GM23338 (cell line): ENCODE measurements around the gene ERC2. TPM values are rescaled to one million over a fixed set of nuclear protein-coding genes. Genes with fewer than 3 reads are reported as not detected.

Experiments used
- ATAC-seq: fragments of 200-7000 bp; cut with Tn5 transposase; 3 replicates; pipeline ENCODE4 v1.9.1; 2020
- DNase-seq: peaks from one replicate; pipeline ENCODE4 v3.0.0-alpha.2; 2015; ENCODE audit warnings: low spot score
- H2AFZ ChIP-seq: fragments of 200-600 bp; sonication (generic); 2 replicates; pipeline ENCODE4 v1.8.0; 2016; ENCODE audit warnings: antibody characterized with exemption, mild to moderate bottlenecking, moderate library complexity
- H3F3A ChIP-seq: fragments of 200-600 bp; sonication (generic); replicated peaks from 2 replicates; pipeline ENCODE4 v1.8.0; 2017; ENCODE audit warnings: antibody characterized with exemption, mixed run types, low read depth
- H3K27ac ChIP-seq: fragments of 200-600 bp; sonication (generic); 2 replicates; pipeline ENCODE4 v1.6.1; 2016; ENCODE audit warnings: low read depth
- H3K27me3 ChIP-seq: fragments of 200-600 bp; sonication (generic); 2 replicates; pipeline ENCODE4 v1.8.0; 2016; ENCODE audit warnings: mild to moderate bottlenecking, mixed run types, moderate library complexity; ENCODE audit not compliant: insufficient read depth
- H3K36me3 ChIP-seq: fragments of 200-600 bp; sonication (generic); 2 replicates; pipeline ENCODE4 v1.8.0; 2016; ENCODE audit warnings: mild to moderate bottlenecking; ENCODE audit not compliant: insufficient read depth
- H3K4me1 ChIP-seq: fragments of 200-600 bp; sonication (generic); 2 replicates; pipeline ENCODE4 v1.8.0; 2016; ENCODE audit warnings: mild to moderate bottlenecking, moderate library complexity; ENCODE audit not compliant: insufficient read depth
- H3K4me2 ChIP-seq: fragments of 200-600 bp; sonication (generic); 2 replicates; pipeline ENCODE4 v1.7.1; 2017; ENCODE audit warnings: mixed run types
- H3K4me3 ChIP-seq: fragments of 200-600 bp; sonication (generic); 2 replicates; pipeline ENCODE4 v1.6.1; 2016; ENCODE audit warnings: mixed run types
- H3K79me2 ChIP-seq: fragments of 200-600 bp; sonication (generic); replicated peaks from 2 replicates; pipeline ENCODE4 v1.8.0; 2017; ENCODE audit warnings: mild to moderate bottlenecking; ENCODE audit not compliant: insufficient read depth
- H3K9me2 ChIP-seq: fragments of 200-600 bp; sonication (generic); 2 replicates; pipeline ENCODE4 v1.8.0; 2017; ENCODE audit not compliant: insufficient read depth
- H4K20me1 ChIP-seq: fragments of 200-600 bp; sonication (generic); replicated peaks from 2 replicates; pipeline ENCODE4 v1.8.0; 2017; ENCODE audit warnings: mild to moderate bottlenecking; ENCODE audit not compliant: insufficient read depth
- H3K27ac Mint-ChIP-seq: 2 replicates; pipeline ENCODE4 v1.8.0; 2020; ENCODE audit warnings: inconsistent platforms, mild to moderate bottlenecking, moderate library complexity, mixed read lengths
- H3K27me3 Mint-ChIP-seq: 3 replicates; pipeline ENCODE4 v1.8.0; 2022; ENCODE audit warnings: low read depth, mild to moderate bottlenecking, moderate library complexity, mixed read lengths, inconsistent platforms; ENCODE audit not compliant: insufficient read depth, poor library complexity
- H3K36me3 Mint-ChIP-seq: 3 replicates; pipeline ENCODE4 v1.8.0; 2021; ENCODE audit warnings: low read depth, mild to moderate bottlenecking, inconsistent platforms, moderate library complexity, mixed read lengths
- H3K4me1 Mint-ChIP-seq: 3 replicates; pipeline ENCODE4 v1.8.0; 2020; ENCODE audit warnings: mild to moderate bottlenecking, inconsistent platforms, mixed read lengths
- H3K4me3 Mint-ChIP-seq: 3 replicates; pipeline ENCODE4 v1.8.0; 2021; ENCODE audit warnings: moderate library complexity, mild to moderate bottlenecking, inconsistent platforms, mixed read lengths
- H3K9me3 Mint-ChIP-seq: 3 replicates; pipeline ENCODE4 v1.8.0; 2020; ENCODE audit warnings: moderate library complexity, mild to moderate bottlenecking, inconsistent platforms, mixed read lengths
- CREB1 ChIP-seq: fragments of 250-450 bp; sonication (Bioruptor Pico); IDR thresholded peaks from 2 replicates; pipeline ENCODE4 v1.5.0; 2020; ENCODE audit warnings: low read depth, mild to moderate bottlenecking, moderate library complexity
- EZH2 ChIP-seq: fragments of 200-600 bp; sonication (generic); IDR thresholded peaks from one replicate; pipeline ENCODE4 v1.8.0; 2017; ENCODE audit warnings: antibody characterized with exemption, mild to moderate bottlenecking, low read depth; ENCODE audit not compliant: unreplicated experiment
- EZH2phosphoT487 ChIP-seq: fragments of 200-600 bp; sonication (generic); IDR thresholded peaks from one replicate; pipeline ENCODE4 v1.8.1; 2018; ENCODE audit warnings: antibody characterized with exemption; ENCODE audit not compliant: unreplicated experiment
- JUNB ChIP-seq: IDR thresholded peaks from one replicate; pipeline ENCODE4 v1.6.1; 2016; ENCODE audit warnings: antibody characterized with exemption; ENCODE audit not compliant: unreplicated experiment
- NANOG ChIP-seq: IDR thresholded peaks from 2 replicates; pipeline ENCODE4 v1.6.1; 2016; ENCODE audit warnings: antibody characterized with exemption, borderline replicate concordance
- POLR2AphosphoS5 ChIP-seq: IDR thresholded peaks from 2 replicates; pipeline ENCODE4 v1.6.1; 2016; ENCODE audit warnings: antibody characterized with exemption, low read depth
- STAT1 ChIP-seq: IDR thresholded peaks from one replicate; pipeline ENCODE4 v1.6.1; 2016; ENCODE audit warnings: antibody characterized with exemption; ENCODE audit not compliant: unreplicated experiment
- ZNF114 ChIP-seq: fragments of 250-450 bp; sonication (Bioruptor Pico); IDR thresholded peaks from 2 replicates; pipeline ENCODE4 v1.5.0; 2020; ENCODE audit warnings: mild to moderate bottlenecking, moderate library complexity
- ZNF331 ChIP-seq: fragments of 250-450 bp; sonication (Bioruptor Pico); IDR thresholded peaks from 2 replicates; pipeline ENCODE4 v1.5.0; 2020; ENCODE audit warnings: low read depth, mild to moderate bottlenecking, moderate library complexity
- ZNF462 ChIP-seq: fragments of 250-450 bp; sonication (Bioruptor Pico); IDR thresholded peaks from 2 replicates; pipeline ENCODE4 v1.5.0; 2020; ENCODE audit warnings: mild to moderate bottlenecking, moderate library complexity
- polyA plus RNA-seq: library from polyadenylated mRNA; unstranded; fragments of >200 nt; fragmentation: Nextera tagmentation; extraction: Ambion mirVana; gene quantifications from 2 replicates; pipeline ENCODE4 v1.2.1, GENCODE V29; 2016
- total RNA-seq: library from RNA; depleted of rRNA; stranded (reverse); fragments of >200 nt; shearing (Covaris generic); gene quantifications from 2 replicates; pipeline ENCODE4 v1.2.3, GENCODE V29; 2014
- TF ChIP-seq, protein P1 (sequence below): IDR thresholded peaks from 2 replicates; pipeline ENCODE4 v1.6.1; 2016; ENCODE audit warnings: antibody characterized with exemption
- TF ChIP-seq, protein P2 (sequence below), 2 experiments: fragments of 200-600 bp in 1 of 2; sonication (generic) in 1 of 2; conservative IDR thresholded peaks; 2 replicates each; pipeline versions ENCODE4 v1.5.1 to v1.6.1; 2016 to 2017; ENCODE audit warnings: antibody characterized with exemption in 2 of 2, low read depth in 2 of 2, mild to moderate bottlenecking in 2 of 2, moderate library complexity in 1 of 2
- TF ChIP-seq, protein P3 (sequence below): IDR thresholded peaks from one replicate; pipeline ENCODE4 v1.6.1; 2018; ENCODE audit warnings: antibody characterized with exemption; ENCODE audit not compliant: unreplicated experiment

The ERC2 gene
- total and polyA plus RNA-seq, 2 experiments from 2014 or later, result 11.8 to 13.7 TPM

DNA sequence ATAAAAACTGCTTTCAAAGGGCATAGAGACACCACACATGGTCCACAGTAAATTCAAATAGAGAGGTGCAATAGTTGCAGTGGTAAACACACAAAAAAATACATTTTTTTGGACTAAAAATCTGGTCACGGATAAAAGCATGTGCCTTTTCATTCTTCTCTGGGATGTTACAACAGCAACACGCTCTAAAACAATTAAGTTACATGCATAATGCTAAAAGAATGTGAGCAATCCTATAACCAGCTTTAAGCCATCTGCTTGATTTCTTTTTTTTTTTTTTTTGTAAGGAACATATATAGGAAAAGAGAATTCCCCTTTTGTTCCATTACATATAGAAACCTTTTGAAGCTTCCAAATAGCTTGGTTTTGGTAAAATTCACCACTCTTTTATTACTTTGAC lies 1001.2 kb downstream of the ERC2 start:
- TF ChIP-seq ZNF331 (no peak), EZH2 (no peak), ZNF114 (no peak), POLR2AphosphoS5 (no peak), NANOG (no peak), ZNF462 (no peak), CREB1 (no peak), STAT1 (no peak), EZH2phosphoT487 (no peak), JUNB (no peak)
- TF ChIP-seq, protein P1, sequence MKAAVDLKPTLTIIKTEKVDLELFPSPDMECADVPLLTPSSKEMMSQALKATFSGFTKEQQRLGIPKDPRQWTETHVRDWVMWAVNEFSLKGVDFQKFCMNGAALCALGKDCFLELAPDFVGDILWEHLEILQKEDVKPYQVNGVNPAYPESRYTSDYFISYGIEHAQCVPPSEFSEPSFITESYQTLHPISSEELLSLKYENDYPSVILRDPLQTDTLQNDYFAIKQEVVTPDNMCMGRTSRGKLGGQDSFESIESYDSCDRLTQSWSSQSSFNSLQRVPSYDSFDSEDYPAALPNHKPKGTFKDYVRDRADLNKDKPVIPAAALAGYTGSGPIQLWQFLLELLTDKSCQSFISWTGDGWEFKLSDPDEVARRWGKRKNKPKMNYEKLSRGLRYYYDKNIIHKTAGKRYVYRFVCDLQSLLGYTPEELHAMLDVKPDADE, result no peak
- TF ChIP-seq, protein P2, sequence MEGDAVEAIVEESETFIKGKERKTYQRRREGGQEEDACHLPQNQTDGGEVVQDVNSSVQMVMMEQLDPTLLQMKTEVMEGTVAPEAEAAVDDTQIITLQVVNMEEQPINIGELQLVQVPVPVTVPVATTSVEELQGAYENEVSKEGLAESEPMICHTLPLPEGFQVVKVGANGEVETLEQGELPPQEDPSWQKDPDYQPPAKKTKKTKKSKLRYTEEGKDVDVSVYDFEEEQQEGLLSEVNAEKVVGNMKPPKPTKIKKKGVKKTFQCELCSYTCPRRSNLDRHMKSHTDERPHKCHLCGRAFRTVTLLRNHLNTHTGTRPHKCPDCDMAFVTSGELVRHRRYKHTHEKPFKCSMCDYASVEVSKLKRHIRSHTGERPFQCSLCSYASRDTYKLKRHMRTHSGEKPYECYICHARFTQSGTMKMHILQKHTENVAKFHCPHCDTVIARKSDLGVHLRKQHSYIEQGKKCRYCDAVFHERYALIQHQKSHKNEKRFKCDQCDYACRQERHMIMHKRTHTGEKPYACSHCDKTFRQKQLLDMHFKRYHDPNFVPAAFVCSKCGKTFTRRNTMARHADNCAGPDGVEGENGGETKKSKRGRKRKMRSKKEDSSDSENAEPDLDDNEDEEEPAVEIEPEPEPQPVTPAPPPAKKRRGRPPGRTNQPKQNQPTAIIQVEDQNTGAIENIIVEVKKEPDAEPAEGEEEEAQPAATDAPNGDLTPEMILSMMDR (conservative IDR thresholded peaks at IDR 0.05; ENCODE audit: low read depth in 2 of 2), result no peak
- TF ChIP-seq, protein P3, sequence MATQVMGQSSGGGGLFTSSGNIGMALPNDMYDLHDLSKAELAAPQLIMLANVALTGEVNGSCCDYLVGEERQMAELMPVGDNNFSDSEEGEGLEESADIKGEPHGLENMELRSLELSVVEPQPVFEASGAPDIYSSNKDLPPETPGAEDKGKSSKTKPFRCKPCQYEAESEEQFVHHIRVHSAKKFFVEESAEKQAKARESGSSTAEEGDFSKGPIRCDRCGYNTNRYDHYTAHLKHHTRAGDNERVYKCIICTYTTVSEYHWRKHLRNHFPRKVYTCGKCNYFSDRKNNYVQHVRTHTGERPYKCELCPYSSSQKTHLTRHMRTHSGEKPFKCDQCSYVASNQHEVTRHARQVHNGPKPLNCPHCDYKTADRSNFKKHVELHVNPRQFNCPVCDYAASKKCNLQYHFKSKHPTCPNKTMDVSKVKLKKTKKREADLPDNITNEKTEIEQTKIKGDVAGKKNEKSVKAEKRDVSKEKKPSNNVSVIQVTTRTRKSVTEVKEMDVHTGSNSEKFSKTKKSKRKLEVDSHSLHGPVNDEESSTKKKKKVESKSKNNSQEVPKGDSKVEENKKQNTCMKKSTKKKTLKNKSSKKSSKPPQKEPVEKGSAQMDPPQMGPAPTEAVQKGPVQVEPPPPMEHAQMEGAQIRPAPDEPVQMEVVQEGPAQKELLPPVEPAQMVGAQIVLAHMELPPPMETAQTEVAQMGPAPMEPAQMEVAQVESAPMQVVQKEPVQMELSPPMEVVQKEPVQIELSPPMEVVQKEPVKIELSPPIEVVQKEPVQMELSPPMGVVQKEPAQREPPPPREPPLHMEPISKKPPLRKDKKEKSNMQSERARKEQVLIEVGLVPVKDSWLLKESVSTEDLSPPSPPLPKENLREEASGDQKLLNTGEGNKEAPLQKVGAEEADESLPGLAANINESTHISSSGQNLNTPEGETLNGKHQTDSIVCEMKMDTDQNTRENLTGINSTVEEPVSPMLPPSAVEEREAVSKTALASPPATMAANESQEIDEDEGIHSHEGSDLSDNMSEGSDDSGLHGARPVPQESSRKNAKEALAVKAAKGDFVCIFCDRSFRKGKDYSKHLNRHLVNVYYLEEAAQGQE, result no peak
- peaks cover 14% of the 10 kb centered on the region for H3K4me1 ChIP-seq
- H3K36me3 ChIP-seq, result no peaks in the 10 kb centered on the region
- peaks cover 4% of the 10 kb centered on the region; the same call in 1 of the 2 replicates for H3K27me3 ChIP-seq
- H3K4me2 ChIP-seq, result no peak overlapping the region
- no peaks in the 10 kb centered on the region for H4K20me1 ChIP-seq
- no peaks in the 10 kb centered on the region for H3K36me3 Mint-ChIP-seq
- H3K79me2 ChIP-seq, result no peaks in the 10 kb centered on the region
- H3K27me3 Mint-ChIP-seq, result peaks cover under 1% of the 10 kb centered on the region
- H3K27ac ChIP-seq, result no peak overlapping the region
- no peak overlapping the region for H3K27ac Mint-ChIP-seq
- ATAC-seq (no peak), DNase-seq (no peak)
- H3K4me3 ChIP-seq, result no peak overlapping the region
- no peaks in the 10 kb centered on the region for H3K9me2 ChIP-seq
- no peak overlapping the region for H2AFZ ChIP-seq
- H3K4me3 Mint-ChIP-seq, result no peak overlapping the region
- peaks cover under 1% of the 10 kb centered on the region; the same call in 1 of the 3 replicates for H3K9me3 Mint-ChIP-seq
- peaks cover 11% of the 10 kb centered on the region for H3K4me1 Mint-ChIP-seq
- no peaks in the 10 kb centered on the region for H3F3A ChIP-seq
